ENCODE data around the gene KRTAP10-6. TPM values are rescaled to one million over a fixed set of nuclear protein-coding genes. Genes with fewer than 3 reads are reported as not detected.
"Not testable (repeated sequence)": the region's sequence is repeated elsewhere in the genome, so short reads cannot be mapped to it uniquely, and the experiment has no call there.

KRTAP10-6 gene
- total RNA-seq, 1 experiment from 2014 or later = not detected

DNA sequence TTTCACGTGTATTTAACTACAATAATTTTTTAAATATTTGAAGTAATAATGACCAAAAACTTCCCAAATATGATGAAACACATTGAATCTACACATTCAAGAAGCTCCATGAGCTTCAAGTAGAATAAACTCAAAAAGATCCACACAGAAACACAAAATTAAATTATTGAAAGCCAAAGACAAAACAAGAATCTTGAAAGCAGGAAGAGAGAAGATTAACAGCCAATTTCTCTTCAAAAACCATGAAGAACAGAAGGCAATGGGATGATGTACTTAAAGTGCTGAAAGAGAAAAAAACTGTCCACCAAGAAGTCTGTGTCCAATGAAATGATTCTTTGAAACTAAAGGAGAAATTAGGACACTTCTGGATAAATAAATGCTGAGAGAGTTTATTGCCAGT, 39.8 kb upstream of the KRTAP10-6 start:
- POLR2A ChIA-PET (ENCODE audit: unreplicated experiment) = no interaction called here

DNA sequence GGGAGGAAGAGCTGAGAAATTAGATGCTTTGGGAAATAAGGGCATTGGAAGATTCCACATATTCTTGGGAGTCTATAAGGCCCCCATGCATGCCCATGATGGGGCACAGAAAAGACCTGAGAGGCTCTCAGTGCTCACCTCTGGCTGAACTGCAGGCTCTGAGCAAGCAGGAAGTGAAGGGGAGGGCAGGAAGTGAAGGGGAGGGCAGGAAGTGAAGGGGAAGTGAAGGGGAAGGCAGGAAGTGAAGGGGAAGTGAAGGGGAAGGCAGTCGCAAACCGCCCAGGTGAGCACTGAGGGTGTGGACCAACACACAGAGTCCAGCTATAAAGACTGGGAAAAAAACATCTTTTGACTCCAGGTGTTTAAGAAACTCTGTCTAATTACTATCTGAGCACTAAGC, 38.1 kb upstream of the KRTAP10-6 start:
- H3K9me2 ChIP-seq (replicated peaks; ENCODE audit: low read length) = no peaks in the 10 kb centered on the region
- no peak overlapping the region for H3K4me2 ChIP-seq (ENCODE audit: low read length)
- intact Hi-C loops (cut with micrococcal nuclease) = no loop called here
- H3K27me3 ChIP-seq (ENCODE audit: low read length) = no peaks in the 10 kb centered on the region
- ChIA-PET POLR2A (ENCODE audit: unreplicated experiment) (interaction anchor here (0.6 kb wide), 1 partner anchor 112 kb away, joined by 4 read pairs; no protein-coding TSS in a partner anchor), CTCF (no interaction called here)
- no peak overlapping the region for H2AFZ ChIP-seq (ENCODE audit: low read length)
- TF ChIP-seq EZH2 (IDR thresholded peaks at IDR 0.05; ENCODE audit: low read length, unreplicated experiment) = no peak
- TF ChIP-seq EZH2phosphoT487 (IDR thresholded peaks at IDR 0.05; ENCODE audit: borderline replicate concordance, low read length) = no peak
- TF ChIP-seq, protein P1, sequence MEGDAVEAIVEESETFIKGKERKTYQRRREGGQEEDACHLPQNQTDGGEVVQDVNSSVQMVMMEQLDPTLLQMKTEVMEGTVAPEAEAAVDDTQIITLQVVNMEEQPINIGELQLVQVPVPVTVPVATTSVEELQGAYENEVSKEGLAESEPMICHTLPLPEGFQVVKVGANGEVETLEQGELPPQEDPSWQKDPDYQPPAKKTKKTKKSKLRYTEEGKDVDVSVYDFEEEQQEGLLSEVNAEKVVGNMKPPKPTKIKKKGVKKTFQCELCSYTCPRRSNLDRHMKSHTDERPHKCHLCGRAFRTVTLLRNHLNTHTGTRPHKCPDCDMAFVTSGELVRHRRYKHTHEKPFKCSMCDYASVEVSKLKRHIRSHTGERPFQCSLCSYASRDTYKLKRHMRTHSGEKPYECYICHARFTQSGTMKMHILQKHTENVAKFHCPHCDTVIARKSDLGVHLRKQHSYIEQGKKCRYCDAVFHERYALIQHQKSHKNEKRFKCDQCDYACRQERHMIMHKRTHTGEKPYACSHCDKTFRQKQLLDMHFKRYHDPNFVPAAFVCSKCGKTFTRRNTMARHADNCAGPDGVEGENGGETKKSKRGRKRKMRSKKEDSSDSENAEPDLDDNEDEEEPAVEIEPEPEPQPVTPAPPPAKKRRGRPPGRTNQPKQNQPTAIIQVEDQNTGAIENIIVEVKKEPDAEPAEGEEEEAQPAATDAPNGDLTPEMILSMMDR (conservative IDR thresholded peaks at IDR 0.05; ENCODE audit: low read depth, low read length) = no peak
- no peaks in the 10 kb centered on the region for H4K20me1 ChIP-seq (ENCODE audit: low read length)
- H3K4me1 ChIP-seq (ENCODE audit: insufficient read depth, low read length) = no peaks in the 10 kb centered on the region
- no peaks in the 10 kb centered on the region for H3K79me2 ChIP-seq (ENCODE audit: low read length)
- no peaks in the 10 kb centered on the region for H3K36me3 ChIP-seq (ENCODE audit: low read depth, low read length)
- DNase-seq (no peak), ATAC-seq (no peak)
- H3F3A ChIP-seq (ENCODE audit: low read length, unreplicated experiment) = no peaks in the 10 kb centered on the region
- H3K9me3 ChIP-seq (ENCODE audit: low read length) = 0 out of 2 replicates have a peak, but pooled peaks cover 7% of the 10 kb centered on the region
- no peak overlapping the region for H3K27ac ChIP-seq (ENCODE audit: low read length)
- H3K4me3 ChIP-seq (ENCODE audit: low read length) = no peak overlapping the region
- no TSS peak for BruUV-seq (replicated peaks)
- H3K9ac ChIP-seq (ENCODE audit: low read length) = no peak overlapping the region

More for the DNA sequence above, 39.8 kb upstream of the KRTAP10-6 start:
- no peaks in the 10 kb centered on the region for H3K79me2 ChIP-seq (ENCODE audit: low read length)
- no peaks in the 10 kb centered on the region for H3K9me2 ChIP-seq (replicated peaks; ENCODE audit: low read length)
- H3K27me3 ChIP-seq (ENCODE audit: low read length) = no peaks in the 10 kb centered on the region
- intact Hi-C loops (cut with micrococcal nuclease) = no loop called here
- DNase-seq (no peak), ATAC-seq (no peak)
- no peak overlapping the region for H3K27ac ChIP-seq (ENCODE audit: low read length)
- 0 out of 2 replicates have a peak, but pooled peaks cover 7% of the 10 kb centered on the region for H3K9me3 ChIP-seq (ENCODE audit: low read length)
- no peaks in the 10 kb centered on the region for H3K4me1 ChIP-seq (ENCODE audit: insufficient read depth, low read length)
- TF ChIP-seq EZH2 (IDR thresholded peaks at IDR 0.05; ENCODE audit: low read length, unreplicated experiment) = no peak
- TF ChIP-seq, protein P1 (conservative IDR thresholded peaks at IDR 0.05; ENCODE audit: low read depth, low read length) = no peak
- TF ChIP-seq EZH2phosphoT487 (IDR thresholded peaks at IDR 0.05; ENCODE audit: borderline replicate concordance, low read length) = no peak
- H3K4me3 ChIP-seq (ENCODE audit: low read length) = no peak overlapping the region
- BruUV-seq (replicated peaks) = no TSS peak
- H3K4me2 ChIP-seq (ENCODE audit: low read length) = no peak overlapping the region
- CTCF ChIA-PET = no interaction called here
- H3K9ac ChIP-seq (ENCODE audit: low read length) = no peak overlapping the region
- H4K20me1 ChIP-seq (ENCODE audit: low read length) = no peaks in the 10 kb centered on the region
- no peak overlapping the region for H2AFZ ChIP-seq (ENCODE audit: low read length)
- H3K36me3 ChIP-seq (ENCODE audit: low read depth, low read length) = no peaks in the 10 kb centered on the region
- H3F3A ChIP-seq (ENCODE audit: low read length, unreplicated experiment) = no peaks in the 10 kb centered on the region

DNA sequence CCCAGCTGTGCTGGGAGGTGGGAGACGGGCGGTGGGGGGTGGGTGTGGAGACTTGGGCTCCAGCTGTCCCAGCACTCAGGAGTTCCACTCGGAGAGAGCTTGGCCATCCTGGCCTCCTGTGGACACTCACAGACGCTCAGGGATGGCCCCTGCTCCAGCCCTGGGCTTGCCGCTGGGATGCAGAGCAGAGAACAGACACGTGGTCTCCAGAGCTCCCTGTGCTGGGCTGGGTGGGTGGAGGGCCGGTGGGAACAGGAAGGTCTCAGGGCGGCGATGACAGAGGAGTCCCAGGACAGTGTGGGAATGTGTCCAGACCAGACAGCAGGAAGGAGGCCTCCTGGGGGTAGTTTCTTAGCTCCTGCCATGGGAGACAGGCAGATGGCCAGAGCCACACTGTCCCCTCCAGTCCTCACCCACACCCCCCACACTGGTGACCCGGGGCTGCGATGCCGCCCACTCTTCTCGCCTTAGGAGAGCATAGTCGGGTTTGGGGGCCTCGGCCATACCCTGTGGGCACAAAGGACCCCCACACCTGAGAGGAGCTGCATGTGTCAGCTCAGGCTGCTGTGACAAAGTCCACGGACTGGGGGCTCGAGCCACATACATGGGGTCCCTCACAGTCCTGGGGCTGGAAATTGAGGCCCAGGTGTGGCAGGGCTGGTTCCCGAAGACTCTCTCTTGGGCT, 36.5 kb upstream of the KRTAP10-6 start:
- Histone ChIP-seq H3K9me2 (replicated peaks; ENCODE audit: low read length) (no peaks in the 10 kb centered on the region), H4K20me1 (ENCODE audit: low read length) (no peaks in the 10 kb centered on the region), H2AFZ (ENCODE audit: low read length) (no peak overlapping the region), H3K27ac (ENCODE audit: low read length) (no peak overlapping the region), H3K9me3 (ENCODE audit: low read length) (0 out of 2 replicates have a peak, but pooled peaks cover 7% of the 10 kb centered on the region), H3K79me2 (ENCODE audit: low read length) (no peaks in the 10 kb centered on the region), H3K4me3 (ENCODE audit: low read length) (no peak overlapping the region), H3K27me3 (ENCODE audit: low read length) (no peaks in the 10 kb centered on the region), H3K4me2 (ENCODE audit: low read length) (no peak overlapping the region), H3F3A (ENCODE audit: low read length, unreplicated experiment) (no peaks in the 10 kb centered on the region), H3K36me3 (ENCODE audit: low read depth, low read length) (no peaks in the 10 kb centered on the region), H3K4me1 (ENCODE audit: insufficient read depth, low read length) (no peaks in the 10 kb centered on the region), H3K9ac (ENCODE audit: low read length) (no peak overlapping the region)
- ChIA-PET CTCF (no interaction called here), POLR2A (ENCODE audit: unreplicated experiment) (no interaction called here)
- intact Hi-C loops (cut with micrococcal nuclease) = no loop called here
- TF ChIP-seq EZH2phosphoT487 (IDR thresholded peaks at IDR 0.05; ENCODE audit: borderline replicate concordance, low read length) (no peak), EZH2 (IDR thresholded peaks at IDR 0.05; ENCODE audit: low read length, unreplicated experiment) (no peak)
- TF ChIP-seq, protein P1 (conservative IDR thresholded peaks at IDR 0.05; ENCODE audit: low read depth, low read length) = no peak
- BruUV-seq (replicated peaks) = no TSS peak
- ATAC-seq (no peak), DNase-seq (no peak)

DNA sequence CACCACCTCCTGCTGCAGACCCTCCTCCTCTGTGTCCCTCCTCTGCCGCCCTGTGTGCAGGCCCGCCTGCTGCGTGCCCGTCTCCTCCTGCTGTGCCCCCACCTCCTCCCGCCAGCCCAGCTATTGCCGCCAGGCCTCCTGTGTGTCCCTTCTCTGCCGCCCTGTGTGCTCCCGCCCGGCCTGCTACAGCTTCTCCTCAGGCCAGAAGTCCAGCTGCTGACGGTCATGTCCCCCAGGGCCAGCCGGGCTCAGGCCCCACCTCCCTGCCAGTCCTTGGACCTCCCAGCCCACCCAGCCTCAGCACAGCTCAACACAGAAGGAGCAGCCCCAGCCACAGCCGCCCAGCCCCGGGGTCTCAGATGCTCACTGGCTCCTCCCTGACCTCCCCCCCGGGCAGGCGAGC, 35.5 kb upstream of the KRTAP10-6 start:
- CTCF ChIA-PET; H3K36me3 ChIP-seq (ENCODE audit: low read depth, low read length); POLR2A ChIA-PET (ENCODE audit: unreplicated experiment); H3K4me2 ChIP-seq (ENCODE audit: low read length); H3K27ac ChIP-seq (ENCODE audit: low read length); ATAC-seq; BruUV-seq (replicated peaks); H3K27me3 ChIP-seq (ENCODE audit: low read length); H3K79me2 ChIP-seq (ENCODE audit: low read length); H3F3A ChIP-seq (ENCODE audit: low read length, unreplicated experiment); H4K20me1 ChIP-seq (ENCODE audit: low read length); intact Hi-C loops (cut with micrococcal nuclease); DNase-seq; H3K9ac ChIP-seq (ENCODE audit: low read length); H3K9me2 ChIP-seq (replicated peaks; ENCODE audit: low read length); H2AFZ ChIP-seq (ENCODE audit: low read length); H3K4me3 ChIP-seq (ENCODE audit: low read length); H3K4me1 ChIP-seq (ENCODE audit: insufficient read depth, low read length): not testable (repeated sequence)
- H3K9me3 ChIP-seq (ENCODE audit: low read length) = peaks cover 12% of the 10 kb centered on the region

Measured in PC-3 (cell line).